ENCODE data around the gene PIEZO1. TPM values are rescaled to one million over a fixed set of nuclear protein-coding genes. Genes with fewer than 3 reads are reported as not detected.

The PIEZO1 gene
- total and polyA plus RNA-seq, 2 donors (not counting 3 experiments of a cell fraction or from before 2014, with no cell fraction given), result 298 to 322 TPM

GRCh38 chr16:88800277-88800592 is 15.2 kb upstream of the PIEZO1 start:
- Histone ChIP-seq H3K4me3 (replicated peaks in 1 of 3; ENCODE audit: insufficient read depth in 1 of 3, low read depth in 1 of 3, low read length in 3 of 3) (no peak overlapping the region), H2AFZ (ENCODE audit: low read depth, low read length) (no peak overlapping the region), H3K9me1 (replicated peaks; ENCODE audit: control insufficient read depth, extremely low read depth, insufficient read depth, low read length) (no peaks in the 10 kb centered on the region), H3K4me2 (ENCODE audit: insufficient read depth, low read length) (no peak overlapping the region), H3K27me3 (ENCODE audit: control insufficient read depth in 2 of 2, insufficient read depth in 2 of 2, low read length in 2 of 2) (no peaks in the 10 kb centered on the region), H3K79me2 (ENCODE audit: control insufficient read depth, insufficient read depth, low read length) (peaks cover 13% of the 10 kb centered on the region), H3K27ac (ENCODE audit: insufficient read depth, low read depth, low read length) (no peak overlapping the region), H3K9ac (replicated peaks; ENCODE audit: extremely low read depth, insufficient read depth, low read length) (no peak overlapping the region), H3K36me3 (ENCODE audit: control insufficient read depth in 2 of 2, extremely low read depth in 1 of 2, insufficient read depth in 2 of 2, low read length in 2 of 2) (no peaks in the 10 kb centered on the region), H3K4me1 (ENCODE audit: control insufficient read depth, extremely low read depth, insufficient read depth, low read length) (peaks cover 10% of the 10 kb centered on the region), H3K9me3 (replicated peaks; ENCODE audit: control insufficient read depth, insufficient read depth, low read length) (no peaks in the 10 kb centered on the region), H4K20me1 (replicated peaks; ENCODE audit: control insufficient read depth, extremely low read depth, insufficient read depth, low read length) (no peaks in the 10 kb centered on the region)
- TF ChIP-seq FOS (IDR thresholded peaks at IDR 0.05; ENCODE audit: borderline replicate concordance, insufficient read depth, low read length) (no peak), JUN (IDR thresholded peaks at IDR 0.05; ENCODE audit: borderline replicate concordance, insufficient read depth, insufficient read length, low read depth) (no peak), GATA2 (IDR thresholded peaks at IDR 0.05; ENCODE audit: insufficient read depth, insufficient read length, low read depth, low read length) (no peak), EZH2 (IDR thresholded peaks at IDR 0.05; ENCODE audit: borderline replicate concordance, low read depth, low read length, severe bottlenecking) (no peak), MAX (IDR thresholded peaks at IDR 0.05; ENCODE audit: insufficient read depth, insufficient read length) (no peak), POLR2A (IDR thresholded peaks at IDR 0.05; ENCODE audit: low read depth, low read length) (no peak), POLR2AphosphoS5 (IDR thresholded peaks at IDR 0.05; ENCODE audit: insufficient read depth, low read depth, low read length) (no peak), MYC (IDR thresholded peaks at IDR 0.05; ENCODE audit: low read depth, low read length) (no peak), CTCF (IDR thresholded peaks at IDR 0.05; ENCODE audit: extremely low read depth in 1 of 2, insufficient read depth in 1 of 2, low read depth in 1 of 2, low read length in 2 of 2) (no peak)
- intact Hi-C loops (cut with micrococcal nuclease) (no loop called here), dilution Hi-C loops (cut with MboI; ENCODE audit: extremely low pct_ligation_motif_present, low sequenced_read_pairs) (no loop called here)
- FAIRE-seq, result no peak
- no peak for DNase-seq (ENCODE audit: low read depth, low spot score)
- ChIA-PET POLR2A (no interaction called here), CTCF (interaction anchor here (1.3 to 2.3 kb wide), 3 partner anchors 15 to 63 kb away, joined by 4 to 14 read pairs (median 5); partner anchors contain the start of gene PIEZO1)
- no TSS peak for BruUV-seq (replicated peaks)
